GM18868 (cell line): ENCODE results near the gene C4orf50.

Source experiments
- ATAC-seq: cut with Tn5 transposase; IDR thresholded peaks from one replicate; pipeline ENCODE4 v1.9.1; 2021; ENCODE audit warnings: mild to moderate bottlenecking, moderate library complexity; ENCODE audit not compliant: unreplicated experiment

C4orf50 gene

GRCh38 chr4:5973486-5974220 lies 44.6 kb downstream of the C4orf50 start:
- ATAC-seq = no peak

GRCh38 chr4:5973033-5973432 lies 45.2 kb downstream of the C4orf50 start:
- no peak for ATAC-seq

GRCh38 chr4:5972571-5972970 lies 45.7 kb downstream of the C4orf50 start:
- no peak for ATAC-seq

- no peak for ATAC-seq
Measured at GRCh38 chr4:5971078-5971450, 47.2 kb downstream of the C4orf50 start.

GRCh38 chr4:5970381-5971077 lies 47.7 kb downstream of the C4orf50 start:
- ATAC-seq = no peak

GRCh38 chr4:5969777-5970176 lies 48.5 kb downstream of the C4orf50 start:
- no peak for ATAC-seq

GRCh38 chr4:5969336-5969735 lies 48.9 kb downstream of the C4orf50 start:
- ATAC-seq = no peak

- ATAC-seq = no peak
Measured at GRCh38 chr4:5968246-5968645, 50.0 kb downstream of the C4orf50 start.

- ATAC-seq = no peak
Measured at GRCh38 chr4:5967783-5968182, 50.4 kb downstream of the C4orf50 start.

- ATAC-seq = no peak
Measured at GRCh38 chr4:5965225-5965624, 53.0 kb downstream of the C4orf50 start.

GRCh38 chr4:5964030-5964429 lies 54.2 kb downstream of the C4orf50 start:
- ATAC-seq = no peak

GRCh38 chr4:5963611-5964010 lies 54.6 kb downstream of the C4orf50 start:
- no peak for ATAC-seq

GRCh38 chr4:5962416-5962815 lies 55.8 kb downstream of the C4orf50 start:
- ATAC-seq = no peak

GRCh38 chr4:5960252-5960880 lies 57.9 kb downstream of the C4orf50 start:
- ATAC-seq = no peak

GRCh38 chr4:5959211-5959982 lies 58.8 kb downstream of the C4orf50 start:
- no peak for ATAC-seq

GRCh38 chr4:5958199-5958735 lies 60.0 kb downstream of the C4orf50 start:
- no peak for ATAC-seq

GRCh38 chr4:5957076-5957475 lies 61.2 kb downstream of the C4orf50 start:
- ATAC-seq = no peak

- no peak for ATAC-seq
Measured at GRCh38 chr4:5956285-5957021, 61.8 kb downstream of the C4orf50 start.

GRCh38 chr4:5955856-5956255 lies 62.4 kb downstream of the C4orf50 start:
- no peak for ATAC-seq

- no peak for ATAC-seq
Measured at GRCh38 chr4:5955201-5955821, 62.9 kb downstream of the C4orf50 start.
